BLaER1 treated with 17β-estradiol and CSF1 and Interleukin-3, amounts not matched to agents 10 nM and 100 nM (cell line): ENCODE results near the gene KLHDC10.
"Not testable (repeated sequence)": the region's sequence is repeated elsewhere in the genome, so short reads cannot be mapped to it uniquely, and the experiment has no call there.

Experiments
- H3K27ac ChIP-seq, 11 experiments: shearing (Covaris generic); formaldehyde crosslinking; 2 replicates each; pipeline ENCODE4 v1.8.1; 2022
- H3K27me3 ChIP-seq, 11 experiments: shearing (Covaris generic); formaldehyde crosslinking; 2 replicates each; pipeline ENCODE4 v1.8.1; 2022
- H3K36me3 ChIP-seq, 11 experiments: shearing (Covaris generic); formaldehyde crosslinking; 2 replicates each; pipeline ENCODE4 v1.8.1; 2022
- H3K4me1 ChIP-seq, 10 experiments: shearing (Covaris generic); formaldehyde crosslinking; 2 replicates each; pipeline ENCODE4 v1.8.1; 2022
- H3K4me2 ChIP-seq, 11 experiments: shearing (Covaris generic); formaldehyde crosslinking; 2 replicates each; pipeline ENCODE4 v1.8.1; 2022
- H3K4me3 ChIP-seq, 10 experiments: shearing (Covaris generic); formaldehyde crosslinking; 2 replicates each; pipeline ENCODE4 v1.8.1; 2022
- H3K9ac ChIP-seq, 11 experiments: shearing (Covaris generic); formaldehyde crosslinking; 2 replicates each; pipeline ENCODE4 v1.8.1; 2022
- H3K9me3 ChIP-seq, 11 experiments: shearing (Covaris generic); formaldehyde crosslinking; replicated peaks in 1 of 11; 2 replicates each; pipeline ENCODE4 v1.8.1; 2022
- H4K20me1 ChIP-seq, 11 experiments: shearing (Covaris generic); formaldehyde crosslinking; 2 replicates each; pipeline ENCODE4 v1.8.1; 2022
- Cebpa-rat ChIP-seq, 11 experiments: shearing (Covaris generic); IDR thresholded peaks; 2 replicates each; pipeline ENCODE4 v1.8.1; 2022

KLHDC10 gene

DNA sequence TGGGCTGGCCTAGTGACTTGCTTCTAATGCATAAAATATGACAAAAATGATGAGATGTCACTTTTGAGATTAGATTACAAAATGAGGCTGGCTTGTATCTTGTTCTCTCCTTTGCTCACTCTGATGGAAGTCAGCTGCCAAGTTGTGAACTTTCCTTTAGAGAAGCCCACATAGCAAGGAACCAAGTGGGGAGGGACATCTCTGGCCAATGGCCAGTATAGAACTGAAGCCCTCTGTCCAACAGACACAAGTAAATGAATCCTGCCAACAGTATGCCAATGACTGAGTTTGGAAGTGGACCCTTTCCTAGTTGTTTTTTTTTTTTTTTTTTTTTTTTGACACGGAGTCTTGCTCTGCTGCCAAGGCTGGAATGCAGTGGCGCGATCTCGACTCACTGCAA, 22.5 kb upstream of the KLHDC10 start:
- H3K27me3 ChIP-seq, result no peaks in the 10 kb centered on the region
- H4K20me1 ChIP-seq, result peaks cover 0 to 9% (median 0%) of the 10 kb centered on the region in 11 experiments; a peak in 1 of 22 replicates
- H3K9me3 ChIP-seq, result no peaks in the 10 kb centered on the region
- no peak overlapping the region for H3K4me3 ChIP-seq
- H3K27ac ChIP-seq, result no peak overlapping the region
- peaks cover 37 to 68% (median 58%) of the 10 kb centered on the region in 11 experiments for H3K36me3 ChIP-seq
- TF ChIP-seq Cebpa-rat (IDR thresholded peaks at IDR 0.05), result no peak
- no peak overlapping the region for H3K9ac ChIP-seq
- H3K4me2 ChIP-seq, result no peak overlapping the region
- H3K4me1 ChIP-seq, result peaks cover 13 to 19% (median 16%) of the 10 kb centered on the region in 10 experiments

DNA sequence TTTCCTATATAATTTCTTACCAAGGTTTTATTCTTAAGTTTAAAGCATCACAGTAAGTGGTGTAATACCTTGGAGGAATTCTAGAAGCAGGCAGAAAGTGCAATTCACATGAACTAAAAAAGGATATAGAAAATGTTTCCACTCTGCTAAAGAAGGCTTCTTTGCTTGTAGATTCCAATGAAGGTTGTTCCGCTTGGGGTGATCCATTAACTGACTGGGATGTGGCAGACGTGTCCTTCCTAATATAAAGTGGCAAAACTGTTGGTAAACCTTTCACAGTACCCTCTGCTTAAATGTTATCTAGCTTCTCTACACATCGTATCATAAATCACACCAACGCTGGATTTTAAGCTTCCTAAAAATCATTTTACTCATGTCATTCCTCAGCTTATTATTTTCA, 21.4 kb upstream of the KLHDC10 start:
- Histone ChIP-seq H3K27ac (no peak overlapping the region), H3K27me3 (no peaks in the 10 kb centered on the region), H3K4me1 (peaks cover 13 to 19% (median 16%) of the 10 kb centered on the region in 10 experiments), H3K4me3 (no peak overlapping the region), H3K36me3 (peaks cover 28 to 58% (median 47%) of the 10 kb centered on the region in 11 experiments), H3K4me2 (no peak overlapping the region), H3K9ac (no peak overlapping the region), H4K20me1 (peaks cover 0 to 6% (median 0%) of the 10 kb centered on the region in 11 experiments; a peak in 1 of 22 replicates), H3K9me3 (no peaks in the 10 kb centered on the region)
- no peak for TF ChIP-seq Cebpa-rat (IDR thresholded peaks at IDR 0.05)

DNA sequence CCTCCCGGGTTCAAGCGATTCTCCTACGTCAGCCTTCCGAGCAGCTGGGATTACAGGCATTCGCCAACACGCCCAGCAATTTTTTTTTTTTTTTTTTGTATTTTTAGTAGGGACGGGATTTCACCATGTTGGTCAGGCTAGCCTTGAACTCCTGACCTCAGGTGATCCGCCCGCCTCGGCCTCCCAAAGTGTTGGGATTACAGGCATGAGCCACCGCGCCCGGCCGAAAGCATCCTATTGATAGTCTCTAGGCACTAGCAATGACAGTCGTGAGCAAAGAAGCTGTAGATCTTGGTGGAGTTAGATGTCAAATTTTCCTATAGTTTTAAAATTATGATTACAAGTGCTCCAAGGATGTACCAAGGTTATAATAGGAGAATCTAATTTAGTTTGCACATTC, 18.1 kb upstream of the KLHDC10 start:
- Histone ChIP-seq H3K4me1 (peaks cover 13 to 19% (median 16%) of the 10 kb centered on the region in 10 experiments), H3K36me3 (peaks cover 3 to 24% (median 16%) of the 10 kb centered on the region in 11 experiments; a peak in 18 of 22 replicates)
- H3K4me2 ChIP-seq, H3K4me3 ChIP-seq, H3K9me3 ChIP-seq, H3K9ac ChIP-seq, H4K20me1 ChIP-seq, H3K27ac ChIP-seq, H3K27me3 ChIP-seq: not testable (repeated sequence)

DNA sequence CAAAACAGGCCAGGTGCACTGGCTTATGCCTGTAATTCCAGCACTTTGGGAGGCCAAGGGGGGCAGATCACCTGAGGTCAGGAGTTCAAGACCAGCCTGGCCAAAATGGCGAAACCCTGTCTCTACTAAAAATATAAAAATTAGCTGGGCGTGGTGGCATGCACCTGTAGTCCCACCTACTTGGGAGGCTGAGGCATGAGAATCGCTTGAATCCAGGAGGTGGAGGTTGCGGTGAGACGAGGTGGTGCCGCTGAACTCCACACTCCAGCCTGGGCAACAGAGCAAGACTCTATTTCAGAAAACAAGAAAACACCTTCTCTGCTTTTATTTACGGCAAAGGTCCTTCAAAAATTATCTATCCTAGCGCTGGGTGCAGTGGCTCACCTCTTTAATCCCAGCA, 15.1 kb upstream of the KLHDC10 start:
- H3K36me3 ChIP-seq, H3K4me2 ChIP-seq, H4K20me1 ChIP-seq, H3K27ac ChIP-seq, H3K9ac ChIP-seq, H3K9me3 ChIP-seq, H3K27me3 ChIP-seq, H3K4me3 ChIP-seq: not testable (repeated sequence)
- H3K4me1 ChIP-seq, result peaks cover 14 to 21% (median 18%) of the 10 kb centered on the region in 10 experiments

DNA sequence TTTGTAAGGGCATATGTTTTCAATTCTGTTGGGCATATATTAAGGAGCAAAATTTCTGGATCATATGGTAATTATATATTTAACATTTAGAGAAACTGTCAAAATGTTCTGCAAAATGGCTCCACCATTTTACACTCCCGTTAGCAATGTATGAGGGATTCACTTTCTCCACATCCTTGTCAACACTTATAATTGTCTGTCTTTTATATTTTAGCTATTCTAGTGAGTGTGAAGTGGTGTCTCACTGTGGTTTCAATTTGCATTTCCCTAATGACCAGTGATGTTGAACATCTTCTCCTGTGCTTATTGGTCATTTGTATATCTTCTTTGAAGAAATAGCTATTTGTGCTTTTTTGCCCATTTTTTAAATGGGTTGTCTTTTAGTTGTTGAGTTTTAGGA, 8.1 kb upstream of the KLHDC10 start:
- no peak for TF ChIP-seq Cebpa-rat (IDR thresholded peaks at IDR 0.05)
- H3K4me3 ChIP-seq, result no peak overlapping the region
- H4K20me1 ChIP-seq, result no peaks in the 10 kb centered on the region

GRCh38 chr7:130063036-130063435, 7.3 kb upstream of the KLHDC10 start:
- H3K9me3 ChIP-seq, result no peaks in the 10 kb centered on the region
- TF ChIP-seq Cebpa-rat (IDR thresholded peaks at IDR 0.05), result no peak
- H4K20me1 ChIP-seq, result no peaks in the 10 kb centered on the region
- no peak overlapping the region for H3K4me2 ChIP-seq
- H3K27me3 ChIP-seq, result no peaks in the 10 kb centered on the region
- H3K9ac ChIP-seq, result no peak overlapping the region
- H3K4me1 ChIP-seq, result peaks cover 7 to 13% (median 12%) of the 10 kb centered on the region in 10 experiments; a peak in 19 of 20 replicates
- H3K36me3 ChIP-seq, result no peaks in the 10 kb centered on the region
- no peak overlapping the region for H3K27ac ChIP-seq
- H3K4me3 ChIP-seq, result no peak overlapping the region

More for the DNA sequence above, 8.1 kb upstream of the KLHDC10 start:
- no peaks in the 10 kb centered on the region for H3K27me3 ChIP-seq
- no peak overlapping the region for H3K9ac ChIP-seq
- no peaks in the 10 kb centered on the region for H3K36me3 ChIP-seq
- H3K9me3 ChIP-seq, result no peaks in the 10 kb centered on the region
- peaks cover 7 to 13% (median 12%) of the 10 kb centered on the region in 10 experiments; a peak in 19 of 20 replicates for H3K4me1 ChIP-seq
- H3K4me2 ChIP-seq, result no peak overlapping the region
- no peak overlapping the region for H3K27ac ChIP-seq

- H3K4me1 ChIP-seq, result peaks cover 6 to 11% (median 9%) of the 10 kb centered on the region in 10 experiments
- H3K27ac ChIP-seq, H3K9ac ChIP-seq, H4K20me1 ChIP-seq, H3K27me3 ChIP-seq, H3K9me3 ChIP-seq, H3K4me2 ChIP-seq, H3K36me3 ChIP-seq, H3K4me3 ChIP-seq: not testable (repeated sequence)
- TF ChIP-seq Cebpa-rat (IDR thresholded peaks at IDR 0.05), result 0 out of 22 replicates have a peak, but pooled peaks of 1 of the 11 experiments have one; percentile 26
Measured at GRCh38 chr7:130064580-130064926, 5.8 kb upstream of the KLHDC10 start.

DNA sequence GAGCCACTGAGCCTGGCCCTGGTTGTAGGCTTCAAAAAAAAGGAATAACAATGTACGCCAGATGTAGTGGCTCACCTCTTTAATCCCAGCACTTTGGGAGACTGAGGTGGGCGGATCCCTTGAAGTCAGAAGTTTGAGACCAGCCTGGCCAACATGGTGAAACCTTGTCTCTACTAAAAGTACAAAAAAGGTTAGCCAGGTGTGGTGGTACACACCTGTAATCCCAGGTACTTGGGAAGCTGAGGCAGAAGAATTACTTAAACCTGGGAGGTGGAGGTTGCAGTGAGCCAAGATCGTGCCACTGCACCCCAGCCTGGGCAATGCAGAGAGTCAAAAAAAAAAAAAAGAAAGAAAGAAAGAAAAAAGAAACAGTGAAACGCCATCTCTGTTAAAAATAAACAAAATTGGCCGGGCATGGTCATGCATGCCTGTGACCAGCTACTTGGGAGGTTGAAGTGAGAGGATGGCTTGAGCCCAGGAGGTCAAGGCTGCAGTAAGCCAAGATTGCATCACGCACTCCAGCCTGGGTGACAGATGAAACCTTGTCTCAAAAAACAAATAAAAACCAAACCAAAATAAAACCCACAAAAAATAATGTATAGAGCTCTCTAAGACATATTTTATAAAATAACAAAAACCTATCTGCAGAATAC, 4.7 kb upstream of the KLHDC10 start:
- Histone ChIP-seq H3K4me3 (no peak overlapping the region), H3K4me2 (no peak overlapping the region), H3K27me3 (no peaks in the 10 kb centered on the region), H3K4me1 (peaks cover 0 to 8% (median 5%) of the 10 kb centered on the region in 10 experiments; a peak in 11 of 20 replicates), H3K9me3 (no peaks in the 10 kb centered on the region), H3K9ac (no peak overlapping the region), H4K20me1 (no peaks in the 10 kb centered on the region; a peak in 1 of 22 replicates), H3K36me3 (no peaks in the 10 kb centered on the region), H3K27ac (no peak overlapping the region)
- no peak for TF ChIP-seq Cebpa-rat (IDR thresholded peaks at IDR 0.05)

DNA sequence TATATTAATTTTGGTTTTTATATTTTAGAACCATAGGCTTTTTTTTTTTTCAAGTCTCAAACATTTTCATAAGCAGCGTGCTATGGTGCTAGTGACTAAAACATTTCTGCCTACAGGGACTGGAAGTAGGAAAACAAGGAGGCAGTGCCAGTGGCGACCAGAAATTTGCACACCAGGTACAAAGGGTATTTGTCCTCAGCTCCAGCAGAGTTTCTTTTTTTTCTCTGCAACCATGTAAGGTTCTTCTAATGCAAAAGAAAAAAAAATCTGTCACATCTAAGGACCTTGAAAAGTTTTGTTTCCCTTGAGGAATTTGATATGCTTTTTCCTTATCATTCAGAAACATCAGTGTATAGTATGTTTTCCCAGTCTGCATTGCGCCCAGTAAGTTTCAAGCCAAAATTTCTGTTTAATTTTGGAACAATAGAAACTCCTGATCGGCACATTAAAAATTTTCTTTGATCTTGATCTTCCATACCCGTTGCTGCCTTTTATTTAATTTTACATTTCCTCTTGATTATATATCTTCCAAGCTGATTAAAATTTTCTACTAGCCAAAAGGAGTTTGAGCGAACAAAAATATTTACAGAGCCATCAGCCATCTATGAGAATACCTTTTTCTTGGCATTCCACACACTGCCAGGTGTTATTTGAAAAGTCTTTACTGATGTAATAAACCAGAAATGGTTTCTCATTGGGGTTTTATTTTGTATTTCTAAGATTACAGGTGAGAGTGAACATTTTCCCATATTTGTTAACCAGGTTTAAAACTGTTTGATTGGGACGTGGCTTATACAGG, 956 bp upstream of the KLHDC10 start:
- TF ChIP-seq Cebpa-rat (IDR thresholded peaks at IDR 0.05), result no peak
- Histone ChIP-seq H3K27ac (peak overlapping the region; percentile 33 to 75 (median 66); a peak in 19 of 22 replicates), H3K4me1 (peaks cover 11 to 33% (median 22%) of the 10 kb centered on the region in 10 experiments; a peak in 19 of 20 replicates), H3K27me3 (no peaks in the 10 kb centered on the region), H3K9ac (peak overlapping the region; percentile 70 to 88 (median 83)), H3K9me3 (no peaks in the 10 kb centered on the region), H3K4me2 (peak overlapping the region; percentile 67 to 90 (median 76)), H3K36me3 (peaks cover 0 to 13% (median 0%) of the 10 kb centered on the region in 11 experiments; a peak in 5 of 22 replicates), H4K20me1 (peaks cover 17 to 36% (median 32%) of the 10 kb centered on the region in 11 experiments; a peak in 21 of 22 replicates), H3K4me3 (peak overlapping the region; percentile 76 to 97 (median 84))
